ENCODE data around the gene NT5DC4. TPM values are rescaled to one million over a fixed set of nuclear protein-coding genes. Genes with fewer than 3 reads are reported as not detected.
A peak's percentile ranks its signal among the peaks of the same experiment; 100 is the strongest.

Gene NT5DC4
- total and polyA plus RNA-seq, 2 experiments from 2014 or later, result not detected

DNA sequence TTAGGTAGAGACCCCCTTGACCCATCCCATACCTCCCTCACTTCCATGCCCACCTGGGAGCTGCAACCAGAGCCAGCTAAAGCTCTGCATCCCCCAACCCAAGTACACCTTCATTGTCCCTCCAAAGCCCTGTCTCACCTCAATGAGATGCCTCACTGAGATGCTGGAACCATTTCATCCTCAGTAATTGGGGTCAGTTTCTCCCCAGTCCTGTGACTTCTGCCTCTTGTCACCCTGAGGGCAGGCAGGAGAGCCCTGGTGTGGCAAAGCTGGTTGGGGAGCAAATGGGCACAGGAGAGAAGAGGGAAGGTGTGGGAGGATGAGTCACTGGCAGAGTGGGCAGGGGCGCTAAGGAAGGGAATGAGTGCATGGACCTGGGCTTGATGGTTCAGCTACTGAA lies 27.9 kb upstream of the NT5DC4 start:
- H3F3A ChIP-seq (ENCODE audit: insufficient read depth), result peaks cover 13% of the 10 kb centered on the region
- peak; percentile 51 for DNase-seq
- H3K27me3 ChIP-seq (replicated peaks; ENCODE audit: insufficient read depth), result no peaks in the 10 kb centered on the region
- no peaks in the 10 kb centered on the region for H3K9me2 ChIP-seq (ENCODE audit: insufficient read depth)
- no peaks in the 10 kb centered on the region for H3K79me2 ChIP-seq (ENCODE audit: insufficient read depth)
- H2AFZ ChIP-seq, result peak overlapping the region; percentile 41
- peak overlapping the region; percentile 48 for H3K4me2 ChIP-seq (ENCODE audit: unreplicated experiment)
- WGBS, 2 experiments (ENCODE audit: low coverage in 1 of 2, low lambda C conversion rate in 2 of 2, missing lambda C conversion rate in 2 of 2), result 29% methylated on average over 1 of the region's 1 CpG
- H3K36me3 ChIP-seq (ENCODE audit: low read depth), result no peaks in the 10 kb centered on the region
- H4K20me1 ChIP-seq (ENCODE audit: insufficient read depth), result no peaks in the 10 kb centered on the region
- H3K27ac ChIP-seq, result peak overlapping the region; percentile 89
- peak overlapping the region; percentile 74 for H3K9ac ChIP-seq
- peaks cover 24% of the 10 kb centered on the region for H3K4me1 ChIP-seq (ENCODE audit: insufficient read depth)
- no peak for TF ChIP-seq EZH2phosphoT487 (IDR thresholded peaks at IDR 0.05; ENCODE audit: insufficient read depth, low read depth)
- no peak for TF ChIP-seq EZH2 (IDR thresholded peaks at IDR 0.05; ENCODE audit: insufficient read depth, poor library complexity, severe bottlenecking)
- H3K4me3 ChIP-seq, result no peak overlapping the region
- no peaks in the 10 kb centered on the region for H3K9me3 ChIP-seq (ENCODE audit: low read depth)
- in situ Hi-C loops (cut with MboI), result no loop called here

DNA sequence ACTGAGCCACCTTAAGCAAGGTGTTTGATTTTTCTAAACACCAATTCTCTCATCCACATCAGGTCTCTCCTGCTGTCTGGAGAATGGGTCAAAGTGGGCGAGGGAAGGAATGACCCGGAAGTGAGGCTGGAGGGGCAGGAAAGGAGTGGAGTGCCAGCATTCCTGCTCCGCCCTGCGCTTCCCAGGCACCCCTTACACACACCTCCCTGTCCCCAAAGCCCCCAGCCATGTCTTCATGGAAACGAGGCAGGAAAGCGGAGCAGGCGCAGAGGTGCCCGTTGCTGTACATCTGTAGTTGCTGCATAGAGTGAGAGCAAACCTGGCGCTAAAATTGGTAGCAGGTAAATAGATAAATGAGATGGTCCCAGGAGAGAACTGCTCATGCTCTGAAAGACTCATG lies 27.2 kb upstream of the NT5DC4 start:
- no peaks in the 10 kb centered on the region for H4K20me1 ChIP-seq (ENCODE audit: insufficient read depth)
- no peaks in the 10 kb centered on the region for H3K36me3 ChIP-seq (ENCODE audit: low read depth)
- H3K9ac ChIP-seq, result no peak overlapping the region
- H3K79me2 ChIP-seq (ENCODE audit: insufficient read depth), result no peaks in the 10 kb centered on the region
- WGBS, 2 experiments (ENCODE audit: low coverage in 1 of 2, low lambda C conversion rate in 2 of 2, missing lambda C conversion rate in 2 of 2), result 87 to 91% methylated on average over 9 of the region's 9 CpGs
- peak overlapping the region; percentile 41; the same call in 1 of the 2 replicates for H2AFZ ChIP-seq
- H3K4me1 ChIP-seq (ENCODE audit: insufficient read depth), result peaks cover 24% of the 10 kb centered on the region
- H3K4me2 ChIP-seq (ENCODE audit: unreplicated experiment), result no peak overlapping the region
- DNase-seq, result no peak
- no peaks in the 10 kb centered on the region for H3K27me3 ChIP-seq (replicated peaks; ENCODE audit: insufficient read depth)
- peak overlapping the region; percentile 89; the same call in 1 of the 2 replicates for H3K27ac ChIP-seq
- in situ Hi-C loops (cut with MboI), result no loop called here
- TF ChIP-seq EZH2 (IDR thresholded peaks at IDR 0.05; ENCODE audit: insufficient read depth, poor library complexity, severe bottlenecking) (no peak), EZH2phosphoT487 (IDR thresholded peaks at IDR 0.05; ENCODE audit: insufficient read depth, low read depth) (no peak)
- H3K9me2 ChIP-seq (ENCODE audit: insufficient read depth), result no peaks in the 10 kb centered on the region
- H3K4me3 ChIP-seq, result no peak overlapping the region
- H3K9me3 ChIP-seq (ENCODE audit: low read depth), result no peaks in the 10 kb centered on the region
- H3F3A ChIP-seq (ENCODE audit: insufficient read depth), result peaks cover 13% of the 10 kb centered on the region

DNA sequence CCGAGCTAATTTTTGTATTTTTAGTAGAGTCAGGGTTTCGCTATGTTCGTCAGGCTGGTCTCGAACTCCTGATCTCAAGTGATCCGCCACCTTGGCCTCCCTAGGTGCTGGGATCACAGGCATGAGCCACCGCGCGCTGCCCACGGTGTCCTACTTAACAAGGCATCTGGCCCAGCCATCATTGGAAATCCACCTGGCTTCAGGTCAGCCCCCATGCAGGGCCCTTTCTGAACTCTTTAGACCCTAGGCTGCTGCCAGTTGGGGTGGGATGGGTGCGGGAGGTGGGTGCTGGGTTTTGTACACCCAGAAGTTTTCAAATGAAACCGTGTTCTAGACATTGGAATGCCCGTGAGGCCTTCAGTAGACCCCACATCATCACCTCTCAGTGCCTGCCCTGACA lies 26.6 kb upstream of the NT5DC4 start:
- H3K27ac ChIP-seq, result no peak overlapping the region
- H3K9me2 ChIP-seq (ENCODE audit: insufficient read depth), result no peaks in the 10 kb centered on the region
- no peaks in the 10 kb centered on the region for H4K20me1 ChIP-seq (ENCODE audit: insufficient read depth)
- in situ Hi-C loops (cut with MboI), result no loop called here
- no peak for DNase-seq
- H3K4me2 ChIP-seq (ENCODE audit: unreplicated experiment), result no peak overlapping the region
- H3K4me3 ChIP-seq, result no peak overlapping the region
- peaks cover 13% of the 10 kb centered on the region for H3F3A ChIP-seq (ENCODE audit: insufficient read depth)
- no peak overlapping the region for H2AFZ ChIP-seq
- H3K9ac ChIP-seq, result no peak overlapping the region
- no peaks in the 10 kb centered on the region for H3K9me3 ChIP-seq (ENCODE audit: low read depth)
- no peaks in the 10 kb centered on the region for H3K79me2 ChIP-seq (ENCODE audit: insufficient read depth)
- no peaks in the 10 kb centered on the region for H3K27me3 ChIP-seq (replicated peaks; ENCODE audit: insufficient read depth)
- no peaks in the 10 kb centered on the region for H3K36me3 ChIP-seq (ENCODE audit: low read depth)
- TF ChIP-seq EZH2phosphoT487 (IDR thresholded peaks at IDR 0.05; ENCODE audit: insufficient read depth, low read depth) (no peak), EZH2 (IDR thresholded peaks at IDR 0.05; ENCODE audit: insufficient read depth, poor library complexity, severe bottlenecking) (no peak)
- peaks cover 24% of the 10 kb centered on the region for H3K4me1 ChIP-seq (ENCODE audit: insufficient read depth)
- WGBS, 2 experiments (ENCODE audit: low coverage in 1 of 2, low lambda C conversion rate in 2 of 2, missing lambda C conversion rate in 2 of 2), result 90 to 95% methylated on average over 8 to 12 of the region's 12 CpGs

DNA sequence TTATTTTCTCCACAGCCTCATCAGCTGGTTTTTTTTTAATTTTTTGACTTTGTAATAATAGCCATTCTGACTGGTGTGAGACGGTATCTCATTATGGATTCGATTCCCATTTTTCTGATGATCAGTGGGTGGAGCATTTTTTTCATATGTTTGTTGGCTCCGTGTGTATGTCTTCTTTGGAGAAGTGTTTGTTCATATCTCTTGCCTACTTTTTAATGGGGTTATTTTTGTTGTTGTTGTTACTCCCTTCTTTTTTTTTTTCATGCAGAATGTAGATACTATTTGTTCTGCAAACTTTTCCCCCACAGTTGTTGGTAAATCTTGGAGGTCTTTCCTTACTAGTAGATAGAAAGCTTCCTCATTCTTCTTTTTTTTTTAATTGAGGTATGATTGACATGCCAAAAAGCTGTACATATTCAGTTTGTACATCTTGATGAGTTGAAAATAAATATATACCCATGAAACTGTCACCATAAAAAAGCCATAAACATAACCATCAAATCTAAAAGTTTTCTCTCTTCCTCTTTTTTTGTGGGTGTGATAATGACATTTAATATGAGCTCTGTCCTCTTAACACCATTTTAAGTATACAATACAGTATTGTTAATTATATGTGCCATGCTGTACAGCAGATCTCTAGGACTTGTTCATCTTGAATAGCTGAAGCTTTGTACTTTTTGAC lies 21.8 kb upstream of the NT5DC4 start:
- TF ChIP-seq EZH2 (IDR thresholded peaks at IDR 0.05; ENCODE audit: insufficient read depth, poor library complexity, severe bottlenecking), result no peak
- no peak for TF ChIP-seq EZH2phosphoT487 (IDR thresholded peaks at IDR 0.05; ENCODE audit: insufficient read depth, low read depth)
- Histone ChIP-seq H3K9me2 (ENCODE audit: insufficient read depth) (no peaks in the 10 kb centered on the region), H3K9ac (no peak overlapping the region), H4K20me1 (ENCODE audit: insufficient read depth) (no peaks in the 10 kb centered on the region), H3F3A (ENCODE audit: insufficient read depth) (no peaks in the 10 kb centered on the region), H3K36me3 (ENCODE audit: low read depth) (no peaks in the 10 kb centered on the region), H3K4me1 (ENCODE audit: insufficient read depth) (no peaks in the 10 kb centered on the region), H3K4me3 (no peak overlapping the region), H3K27ac (no peak overlapping the region), H3K4me2 (ENCODE audit: unreplicated experiment) (no peak overlapping the region), H3K27me3 (replicated peaks; ENCODE audit: insufficient read depth) (no peaks in the 10 kb centered on the region), H3K9me3 (ENCODE audit: low read depth) (no peaks in the 10 kb centered on the region), H3K79me2 (ENCODE audit: insufficient read depth) (no peaks in the 10 kb centered on the region), H2AFZ (no peak overlapping the region)
- WGBS, 2 experiments (ENCODE audit: low coverage in 1 of 2, low lambda C conversion rate in 2 of 2, missing lambda C conversion rate in 2 of 2), result 69 to 74% methylated on average over 3 of the region's 3 CpGs
- no peak for DNase-seq
- in situ Hi-C loops (cut with MboI), result no loop called here

Measured in GM23248 (cell line).